HepG2 (cell line): ENCODE results near the gene RAD54L2. TPM values are rescaled to one million over a fixed set of nuclear protein-coding genes. Genes with fewer than 3 reads are reported as not detected.

ENCODE experiments used
- ATAC-seq: fragments of 200-7000 bp; cut with Tn5 transposase; 3 replicates; pipeline ENCODE4 v1.9.1; 2020; ENCODE audit warnings: mild to moderate bottlenecking, moderate library complexity
- BruUV-seq: library from RNA; stranded (reverse); fragments of 400-500 nt; replicated peaks from 2 replicates; lab custom pipeline; 2021; lab: Mats Ljungman, UMichigan
- CTCF ChIA-PET: fragments of 300-600 bp; formaldehyde crosslinking; extraction: SDS; loops from one replicate; lab custom pipeline; 2021; ENCODE audit warnings: low total read pairs, inconsistent platforms, low intra/inter-chr PET ratio; lab: Yijun Ruan, JAX
- POLR2A ChIA-PET: fragments of 350-600 bp; sonication (Branson Sonifier 250); formaldehyde crosslinking; loops from one replicate; lab custom pipeline; 2020; ENCODE audit warnings: antibody characterized with exemption, inconsistent platforms; lab: Yijun Ruan, JAX
- DNase-seq: peaks from one replicate; pipeline ENCODE4 v3.0.0-alpha.2; 2015; ENCODE audit warnings: low spot score
- FAIRE-seq: peaks from 3 replicates; lab custom pipeline; 2011; peaks lifted over from hg19 to GRCh38; lab: Jason Lieb, UNC
- H2AFZ ChIP-seq: one replicate; pipeline ENCODE4 v1.6.1; 2011; ENCODE audit warnings: low read length, inconsistent platforms
- H3K27ac ChIP-seq: fragments of 300-600 bp; 3 replicates; pipeline ENCODE4 v1.8.0; 2011; ENCODE audit warnings: mixed run types, mild to moderate bottlenecking, mixed read lengths, low read length, inconsistent platforms; ENCODE audit not compliant: insufficient read depth; ENCODE audit errors: extremely low read length
- H3K27me3 ChIP-seq, 2 experiments: fragments of 200-600 bp in 1 of 2; 2 replicates in 1 of 2; 3 replicates in 1 of 2; pipeline versions ENCODE4 v1.6.0 to v1.8.0; 2011; ENCODE audit warnings: low read length in 2 of 2, mild to moderate bottlenecking in 2 of 2, moderate library complexity in 2 of 2, inconsistent platforms in 1 of 2; ENCODE audit not compliant: insufficient read depth in 2 of 2, control insufficient read depth in 1 of 2
- H3K36me3 ChIP-seq, 2 experiments: fragments of 200-600 bp in 1 of 2; replicated peaks in 1 of 2; 2 replicates in 1 of 2; 3 replicates in 1 of 2; pipeline versions ENCODE4 v1.5.1 to v1.8.0; 2011; ENCODE audit warnings: low read length in 2 of 2, inconsistent platforms in 1 of 2; ENCODE audit not compliant: insufficient read depth in 2 of 2, control insufficient read depth in 1 of 2
- H3K4me1 ChIP-seq: 2 replicates; pipeline ENCODE4 v1.5.1; 2012; ENCODE audit warnings: low read length, inconsistent platforms; ENCODE audit not compliant: insufficient read depth
- H3K4me2 ChIP-seq: 2 replicates; pipeline ENCODE4 v1.6.0; 2011; ENCODE audit warnings: low read depth, low read length, inconsistent platforms
- H3K4me3 ChIP-seq, 3 experiments: fragments of 200-600 bp in 1 of 3; sonication (generic), shearing (Covaris generic) in 1 of 3; replicated peaks in 1 of 3; 2 replicates each; pipeline ENCODE4 v1.5.1; 2011 to 2016; ENCODE audit warnings: low read length in 3 of 3, inconsistent platforms in 2 of 3, low read depth in 2 of 3, mild to moderate bottlenecking in 2 of 3, control low read depth in 1 of 3, mixed read lengths in 1 of 3; ENCODE audit not compliant: insufficient read depth in 1 of 3
- H3K79me2 ChIP-seq: one replicate; pipeline ENCODE4 v1.6.1; 2011; ENCODE audit warnings: low read length, inconsistent platforms; ENCODE audit not compliant: insufficient read depth
- H3K9ac ChIP-seq: 2 replicates; pipeline ENCODE4 v1.6.0; 2011; ENCODE audit warnings: mild to moderate bottlenecking, low read depth, low read length, inconsistent platforms; ENCODE audit not compliant: insufficient read depth
- H3K9me3 ChIP-seq: 2 replicates; pipeline ENCODE4 v1.5.1; 2012; ENCODE audit warnings: mild to moderate bottlenecking, low read length
- H4K20me1 ChIP-seq: 2 replicates; pipeline ENCODE4 v1.6.0; 2011; ENCODE audit warnings: inconsistent platforms, mild to moderate bottlenecking, low read length, moderate library complexity; ENCODE audit not compliant: insufficient read depth
- DZIP1 ChIP-seq: sonication (generic); formaldehyde crosslinking; IDR thresholded peaks from 2 replicates; pipeline ENCODE4 v1.5.0; 2020; ENCODE audit warnings: mild to moderate bottlenecking, missing genetic modification reagents
- FOXK2 ChIP-seq: fragments of 450-650 bp; IDR thresholded peaks from 2 replicates; pipeline ENCODE4 v1.6.1; 2016
- HDAC6 ChIP-seq: fragments of 200-600 bp; sonication (generic); IDR thresholded peaks from 2 replicates; pipeline ENCODE4 v1.7.0; 2017; ENCODE audit warnings: mild to moderate bottlenecking, antibody characterized with exemption, low read length, low read depth
- HNF1B ChIP-seq: sonication (generic); formaldehyde crosslinking; IDR thresholded peaks from 2 replicates; pipeline ENCODE4 v1.5.1; 2020; ENCODE audit warnings: mild to moderate bottlenecking, moderate library complexity, missing genetic modification reagents
- KDM5A ChIP-seq: fragments of 200-600 bp; sonication (generic); IDR thresholded peaks from 2 replicates; pipeline ENCODE4 v1.7.0; 2018; ENCODE audit warnings: antibody characterized with exemption, mild to moderate bottlenecking, low read length, borderline replicate concordance
- KDM6A ChIP-seq: IDR thresholded peaks from 2 replicates; pipeline ENCODE4 v1.6.1; 2016; ENCODE audit warnings: low read depth
- KLF6 ChIP-seq: IDR thresholded peaks from 2 replicates; pipeline ENCODE4 v1.8.0; 2016; ENCODE audit warnings: missing biosample characterization, missing genetic modification reagents
- MAX ChIP-seq: IDR thresholded peaks from 2 replicates; pipeline ENCODE4 v1.6.1; 2012; ENCODE audit warnings: inconsistent platforms
- PCBP1 ChIP-seq: fragments of 200-400 bp; formaldehyde crosslinking; IDR thresholded peaks from 2 replicates; pipeline ENCODE4 v1.6.1; 2017; ENCODE audit warnings: mild to moderate bottlenecking, low read depth, low read length, borderline replicate concordance
- ZC3H13 ChIP-seq: sonication (generic); formaldehyde crosslinking; IDR thresholded peaks from 2 replicates; pipeline ENCODE4 v1.8.1; 2023; ENCODE audit warnings: mild to moderate bottlenecking, missing genetic modification reagents, moderate library complexity
- ZNF281 ChIP-seq: sonication (generic); formaldehyde crosslinking; IDR thresholded peaks from 2 replicates; pipeline ENCODE4 v1.4.0; 2020; ENCODE audit warnings: missing genetic modification reagents, borderline replicate concordance
- ZNF574 ChIP-seq: sonication (generic); formaldehyde crosslinking; IDR thresholded peaks from 2 replicates; pipeline ENCODE4 v1.4.0; 2020; ENCODE audit warnings: missing genetic modification reagents
- ZNF749 ChIP-seq: sonication (generic); formaldehyde crosslinking; IDR thresholded peaks from 2 replicates; pipeline ENCODE4 v1.8.0; 2022; ENCODE audit warnings: mild to moderate bottlenecking, missing genetic modification reagents, moderate library complexity, borderline replicate concordance
- ZNF775 ChIP-seq: sonication (generic); formaldehyde crosslinking; IDR thresholded peaks from 2 replicates; pipeline ENCODE4 v1.4.0; 2020; ENCODE audit warnings: missing genetic modification reagents, mild to moderate bottlenecking, moderate library complexity, borderline replicate concordance
- ZNF850 ChIP-seq: sonication (generic); formaldehyde crosslinking; conservative IDR thresholded peaks from 2 replicates; pipeline ENCODE4 v1.9.0; 2021; ENCODE audit warnings: mild to moderate bottlenecking, missing genetic modification reagents
- WGBS: methylation state at CpG from one replicate; pipeline ENCODE4 v1.1.6; 2017; ENCODE audit warnings: low lambda C conversion rate; 5-methylcytosine and 5-hydroxymethylcytosine counted together
- in situ Hi-C: cut with HindIII; loops from 2 replicates; pipeline ENCODE4 v1.10.0; 2017; ENCODE audit warnings: low pct_unique_long_range_greater_than_20kb; ENCODE audit not compliant: extremely low pct_ligation_motif_present
- intact Hi-C: fragments of 100-400 bp; cut with micrococcal nuclease; formaldehyde crosslinking; loops from one replicate; pipeline ENCODE4 v1.10.0; 2022; ENCODE audit not compliant: unreplicated experiment
- polyA plus RNA-seq, 8 experiments: library from polyadenylated mRNA; depleted of rRNA in 3 of 8; stranded (reverse) in 7 of 8; unstranded in 1 of 8; fragments of >200 nt; fragmentation: Illumina TruSeq in 4 of 8; extraction: Trizol in 4 of 8; gene quantifications; 2 replicates each; pipeline versions ENCODE4 v1.2.1 to v1.2.3, GENCODE V29; 2011 to 2016; ENCODE audit warnings: low read depth in 4 of 8, missing spikeins in 1 of 8, mixed read lengths in 1 of 8; ENCODE audit not compliant: insufficient read depth in 1 of 8
- total RNA-seq, 5 experiments: library from RNA; depleted of rRNA; stranded (reverse); fragments of >200 nt; fragmentation: Illumina TruSeq; extraction: Trizol; gene quantifications; 2 replicates each; pipeline ENCODE4 v1.2.3, GENCODE V29; 2016; ENCODE audit warnings: low read depth in 1 of 5

The RAD54L2 gene
- total and polyA plus RNA-seq, 2 of the 13 experiments (the other 11 are each of a cell fraction or from before 2014, with no cell fraction given): 5.5 to 14.8 TPM

- intact Hi-C loops: no loop called here
- peaks cover 2% of the 10 kb centered on the region for H3K79me2 ChIP-seq
- peak overlapping the region; percentile 43 for H3K27ac ChIP-seq
- ATAC-seq: peak; percentile 32
- H3K4me1 ChIP-seq: peaks cover 17% of the 10 kb centered on the region
- FAIRE-seq: no peak
- H2AFZ ChIP-seq: no peak overlapping the region
- H3K4me3 ChIP-seq: no peak overlapping the region
- WGBS: 97% methylated on average over 4 of the region's 4 CpGs
- H3K9ac ChIP-seq: no peak overlapping the region
- POLR2A ChIA-PET: interaction anchor here (1.2 to 1.7 kb wide), 2 partner anchors 42 to 90 kb away, joined by 3 to 4 read pairs; no protein-coding TSS in a partner anchor
- no TSS peak for BruUV-seq
- H4K20me1 ChIP-seq: no peaks in the 10 kb centered on the region
- CTCF ChIA-PET: no interaction called here
- no peaks in the 10 kb centered on the region for H3K9me3 ChIP-seq
- H3K27me3 ChIP-seq: no peaks in the 10 kb centered on the region
- in situ Hi-C loops: no loop called here
- DNase-seq: no peak
- 0 out of 5 replicates have a peak, but pooled peaks cover 1 to 11% of the 10 kb centered on the region in 2 experiments for H3K36me3 ChIP-seq
- no peak overlapping the region for H3K4me2 ChIP-seq
- TF ChIP-seq ZNF850: no peak
- TF ChIP-seq ZC3H13 (CRISPR knock-in tag): no peak
- TF ChIP-seq HDAC6: no peak
- TF ChIP-seq ZNF775 (CRISPR knock-in tag): no peak
- TF ChIP-seq HNF1B (CRISPR knock-in tag): no peak
- TF ChIP-seq DZIP1 (CRISPR knock-in tag): no peak
- no peak for TF ChIP-seq ZNF281 (CRISPR knock-in tag)
- TF ChIP-seq PCBP1: no peak
- TF ChIP-seq ZNF749 (CRISPR knock-in tag): no peak
- TF ChIP-seq KDM6A (CRISPR knock-in tag): no peak
- TF ChIP-seq KLF6: no peak
- no peak for TF ChIP-seq KDM5A
- no peak for TF ChIP-seq MAX
- no peak for TF ChIP-seq FOXK2
- TF ChIP-seq ZNF574: no peak
Observed at GRCh38 chr3:51581524-51581923, 43.0 kb downstream of the RAD54L2 start.
